Kidney (tissue), 14 donors: ENCODE measurements around the gene RASL11A. TPM values are rescaled to one million over a fixed set of nuclear protein-coding genes. Genes with fewer than 3 reads are reported as not detected.

Experiments
- DNase-seq, 5 donors: peaks; one replicate each; pipeline ENCODE4 v3.0.0-alpha.2; 2013 to 2020
- FAIRE-seq: peaks from 2 replicates; lab custom pipeline; 2012; peaks lifted over from hg19 to GRCh38; lab: Jason Lieb, UNC
- H3K27ac ChIP-seq, 2 donors: one replicate each; pipeline ENCODE4 v1.7.0; 2013; ENCODE audit warnings: low read depth in 2 of 2, low read length in 2 of 2, inconsistent platforms in 1 of 2
- H3K27me3 ChIP-seq: one replicate; pipeline ENCODE4 v1.7.1; 2013; ENCODE audit warnings: low read length, inconsistent platforms; ENCODE audit not compliant: control insufficient read depth, insufficient read depth
- H3K36me3 ChIP-seq, 3 donors: one replicate each; pipeline versions ENCODE4 v1.7.0 to v1.7.1; 2013; ENCODE audit warnings: low read length in 3 of 3, control low read depth in 1 of 3, inconsistent platforms in 1 of 3; ENCODE audit not compliant: insufficient read depth in 3 of 3, control insufficient read depth in 2 of 3
- H3K4me1 ChIP-seq, 3 donors: one replicate each; pipeline versions ENCODE4 v1.7.0 to v1.7.1; 2013; ENCODE audit warnings: low read length in 3 of 3, inconsistent platforms in 1 of 3, low read depth in 1 of 3; ENCODE audit not compliant: control insufficient read depth in 2 of 3, insufficient read depth in 2 of 3
- H3K4me3 ChIP-seq, 3 donors: one replicate each; pipeline versions ENCODE4 v1.7.0 to v1.8.1; 2013; ENCODE audit warnings: low read length in 3 of 3, control low read depth in 1 of 3, inconsistent platforms in 1 of 3
- H3K9ac ChIP-seq, 3 donors: one replicate each; pipeline versions ENCODE4 v1.7.0 to v1.7.1; 2013; ENCODE audit warnings: low read length in 3 of 3, control low read depth in 1 of 3, inconsistent platforms in 1 of 3
- H3K9me3 ChIP-seq, 3 donors: one replicate each; pipeline versions ENCODE4 v1.7.0 to v1.7.1; 2013; ENCODE audit warnings: low read length in 3 of 3, control low read depth in 1 of 3, inconsistent platforms in 1 of 3; ENCODE audit not compliant: control insufficient read depth in 2 of 3, insufficient read depth in 1 of 3
- CTCF ChIP-seq: IDR thresholded peaks from 3 replicates; pipeline ENCODE4 v1.5.1; 2012; ENCODE audit warnings: mild to moderate bottlenecking, moderate library complexity, borderline replicate concordance; ENCODE audit not compliant: insufficient read depth; ENCODE audit errors: extremely low read depth
- intact Hi-C: fragments of 100-400 bp; cut with DNase I; formaldehyde crosslinking; loops from one replicate; pipeline ENCODE4 v1.11.1; 2022
- polyA plus RNA-seq: library from polyadenylated mRNA; stranded (reverse); fragments of 350-450 nt; fragmentation: Illumina TruSeq; extraction: RNeasy Lipid Tissue Mini Kit (QIAGEN cat#74804); gene quantifications from one replicate; pipeline ENCODE4 v1.2.3, GENCODE V29; 2014; ENCODE audit warnings: low read depth, low replicate concordance; ENCODE audit not compliant: insufficient read depth
- total RNA-seq: library from RNA; stranded (reverse); fragmentation: NEBNext Ultra II Directional; extraction: Animal tissue kit (Norgen Biotek cat#: 25700); gene quantifications from one replicate; pipeline ENCODE4 v1.2.1, GENCODE V29; 2021
- donor health status: control.
- donor health status: control.
- donor health status: control.
- donor health status: control.
- donor health status: control.
- donor health status: DM: yes; HTN: yes; CAD: no.
- donor health status: Normal renal cell carcinoma (clear cell type).

The RASL11A gene
- total and polyA plus RNA-seq, 2 donors from 2014 or later, result 42.4 to 66.6 TPM

GRCh38 chr13:27251166-27252091 lies 19.2 kb upstream of the RASL11A start, which contains the start of gene RPL21:
Gene RPL21 (plus strand): TSS chr13:27251558. CDS start chr13:27253777, 2,219 bp downstream.
- FAIRE-seq, result peak; percentile 45
- TF ChIP-seq CTCF, result no peak
- intact Hi-C loops, result no loop called here

GRCh38 chr13:27252467-27252866 lies 18.2 kb upstream of the RASL11A start:
- peak overlapping the region; percentile 72 to 100 (median 98) for H3K9ac ChIP-seq
- no peak for TF ChIP-seq CTCF
- H3K4me3 ChIP-seq, result peak overlapping the region; percentile 84 to 98 (median 90)
- peaks cover 2 to 13% (median 10%) of the 10 kb centered on the region in 3 donors for H3K36me3 ChIP-seq
- no peaks in the 10 kb centered on the region for H3K9me3 ChIP-seq
- H3K27me3 ChIP-seq, result no peaks in the 10 kb centered on the region
- DNase-seq, result no peak
- peaks cover 0 to 15% (median 12%) of the 10 kb centered on the region in 3 donors for H3K4me1 ChIP-seq
- no peak for FAIRE-seq
- peak overlapping the region in 1 of 2 donors; percentile 98 for H3K27ac ChIP-seq
- intact Hi-C loops, result no loop called here

More at GRCh38 chr13:27251166-27252091, 19.2 kb upstream of the RASL11A start, which contains the start of gene RPL21:
- peak within 1 kb of the TSS; percentile 84 to 98 (median 90) for H3K4me3 ChIP-seq
- H3K27me3 ChIP-seq, result no peaks in the 10 kb centered on the region
- no peaks in the 10 kb centered on the region for H3K9me3 ChIP-seq
- H3K27ac ChIP-seq, result peak within 1 kb of the TSS; percentile 98 to 100
- H3K36me3 ChIP-seq, result peaks cover 2 to 7% (median 5%) of the 10 kb centered on the region in 3 donors
- DNase-seq, result peak; percentile 95 to 99 (median 98)
- peak within 1 kb of the TSS; percentile 72 to 100 (median 98) for H3K9ac ChIP-seq
- H3K4me1 ChIP-seq, result peaks cover 0 to 15% (median 12%) of the 10 kb centered on the region in 3 donors

- intact Hi-C loops, result no loop called here
- H3K4me1 ChIP-seq, result peaks cover 0 to 13% (median 12%) of the 10 kb centered on the region in 3 donors
- FAIRE-seq (no peak), DNase-seq (no peak)
- H3K9ac ChIP-seq, result no peak overlapping the region
- TF ChIP-seq CTCF, result no peak
- no peaks in the 10 kb centered on the region for H3K9me3 ChIP-seq
- H3K36me3 ChIP-seq, result peaks cover 2 to 29% (median 26%) of the 10 kb centered on the region in 3 donors
- no peaks in the 10 kb centered on the region for H3K27me3 ChIP-seq
- H3K27ac ChIP-seq, result no peak overlapping the region
- no peak overlapping the region for H3K4me3 ChIP-seq
These were observed 13.4 kb upstream of the RASL11A start for GRCh38 chr13:27257233-27257568.
